DMS 273 (cell line): ENCODE results near the gene ING2.
A peak's percentile ranks its signal among the peaks of the same experiment; 100 is the strongest.

Experiments used
- DNase-seq: peaks from one replicate; lab custom pipeline; 2025; ENCODE audit not compliant: unreplicated experiment; lab: John Stamatoyannopoulos, UW

ING2 gene

DNA sequence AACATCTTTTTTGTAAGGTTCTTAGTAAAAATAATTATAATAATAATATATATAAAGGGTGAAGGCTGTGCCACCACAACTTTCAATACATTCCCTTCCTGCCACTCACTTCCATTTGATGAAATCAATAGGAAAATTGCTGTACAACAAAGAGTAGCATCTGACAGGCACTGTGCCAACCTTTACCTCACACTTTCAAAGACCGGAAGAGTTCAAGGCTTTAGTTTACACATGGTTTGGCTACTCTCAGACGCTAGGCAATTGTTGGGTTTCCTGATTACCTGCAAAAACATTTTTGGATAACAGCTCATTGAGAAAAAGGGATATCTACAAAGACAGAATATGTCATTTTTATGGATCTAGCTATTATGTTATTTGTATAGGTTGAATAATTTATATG, 5.5 kb upstream of the ING2 start:
- peak; percentile 56 for DNase-seq

DNA sequence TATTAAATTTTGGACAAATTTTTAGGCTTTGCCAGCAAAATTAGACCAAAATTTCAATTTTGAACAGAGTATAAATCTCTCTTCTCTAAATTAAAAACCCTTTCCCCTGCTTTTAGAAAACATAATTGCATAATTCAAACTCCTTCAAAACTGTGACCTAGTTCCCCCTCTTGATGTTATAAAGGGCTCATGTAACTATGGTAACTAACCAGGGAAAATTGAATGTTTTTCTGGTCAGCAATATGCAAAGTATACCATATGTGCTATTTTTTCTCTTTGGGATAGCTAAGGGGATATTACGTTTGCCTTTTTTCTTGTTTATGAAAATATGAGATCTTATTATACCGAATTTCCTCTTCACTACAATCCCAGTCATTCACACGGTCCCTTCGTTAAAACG, 5.1 kb upstream of the ING2 start:
- DNase-seq = no peak

DNA sequence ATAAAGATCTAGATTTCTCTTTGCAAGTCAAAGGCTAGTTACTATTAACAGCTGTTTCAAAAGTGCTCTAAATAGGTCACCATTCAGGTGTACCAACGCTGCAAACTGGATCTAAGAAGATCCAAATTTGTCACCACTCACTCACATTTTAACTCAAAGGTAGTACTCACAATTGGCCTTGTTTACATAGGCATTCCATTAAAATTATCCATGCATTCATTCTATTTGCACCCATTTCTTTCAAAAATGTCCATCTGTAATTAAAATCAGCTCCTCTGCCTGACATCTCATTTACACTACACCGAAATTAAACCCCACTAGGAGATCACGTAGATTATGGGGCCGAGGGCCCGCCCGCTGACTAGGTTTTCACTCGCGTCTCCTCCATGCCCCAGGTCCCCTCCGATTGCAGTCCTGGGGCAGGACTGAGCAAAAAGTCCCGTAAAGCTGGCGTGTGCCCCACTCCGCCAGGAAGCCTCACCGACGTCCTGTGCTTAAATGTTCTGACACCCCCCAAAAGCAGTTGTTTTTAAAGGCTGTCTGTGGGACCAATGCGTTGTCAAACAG, 1.3 kb upstream of the ING2 start:
- no peak for DNase-seq

DNA sequence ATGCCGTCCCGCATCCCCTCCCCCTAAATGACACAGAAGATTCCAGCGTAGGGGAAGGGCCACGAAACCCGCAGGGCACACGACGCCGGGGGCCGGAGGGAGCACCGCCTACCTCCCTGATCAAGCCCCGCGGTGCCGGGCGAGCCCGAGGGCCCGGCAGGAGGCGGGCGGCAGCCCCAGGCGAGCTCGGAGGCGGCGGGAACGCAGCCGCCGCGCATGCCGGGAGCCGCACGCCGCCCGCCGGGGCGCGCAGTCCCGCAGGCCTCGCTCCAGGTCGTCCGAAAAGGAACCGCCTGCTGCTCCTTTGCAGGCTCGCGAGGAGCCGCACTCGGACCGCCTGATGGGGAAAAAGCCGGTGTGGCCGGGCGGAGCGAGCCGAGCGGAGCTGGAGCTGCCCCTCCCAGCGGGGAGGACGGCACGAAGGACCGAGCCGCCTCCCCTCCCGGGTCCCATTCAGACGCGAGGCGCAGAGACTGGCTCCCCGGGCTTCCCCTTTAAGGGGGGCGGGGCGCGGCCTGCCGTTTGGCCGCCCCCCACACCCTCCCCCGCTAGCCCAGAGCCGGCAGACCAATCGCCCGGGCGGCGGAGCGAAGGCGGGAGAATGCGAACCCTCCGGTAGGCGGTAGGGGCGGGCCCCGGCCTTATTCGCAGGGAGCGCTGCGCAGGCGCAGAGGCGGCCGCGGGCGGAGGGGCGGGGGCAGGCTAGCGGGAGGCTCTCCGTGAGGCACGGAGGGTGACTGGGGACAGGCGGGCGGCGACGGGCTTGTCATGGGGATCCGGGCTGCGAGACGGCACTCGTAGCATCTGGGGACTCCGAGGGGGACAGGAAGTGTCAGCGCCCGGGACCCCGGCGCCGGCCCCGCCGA, 561 bp upstream of the ING2 start:
- peak; percentile 98 for DNase-seq

DNA sequence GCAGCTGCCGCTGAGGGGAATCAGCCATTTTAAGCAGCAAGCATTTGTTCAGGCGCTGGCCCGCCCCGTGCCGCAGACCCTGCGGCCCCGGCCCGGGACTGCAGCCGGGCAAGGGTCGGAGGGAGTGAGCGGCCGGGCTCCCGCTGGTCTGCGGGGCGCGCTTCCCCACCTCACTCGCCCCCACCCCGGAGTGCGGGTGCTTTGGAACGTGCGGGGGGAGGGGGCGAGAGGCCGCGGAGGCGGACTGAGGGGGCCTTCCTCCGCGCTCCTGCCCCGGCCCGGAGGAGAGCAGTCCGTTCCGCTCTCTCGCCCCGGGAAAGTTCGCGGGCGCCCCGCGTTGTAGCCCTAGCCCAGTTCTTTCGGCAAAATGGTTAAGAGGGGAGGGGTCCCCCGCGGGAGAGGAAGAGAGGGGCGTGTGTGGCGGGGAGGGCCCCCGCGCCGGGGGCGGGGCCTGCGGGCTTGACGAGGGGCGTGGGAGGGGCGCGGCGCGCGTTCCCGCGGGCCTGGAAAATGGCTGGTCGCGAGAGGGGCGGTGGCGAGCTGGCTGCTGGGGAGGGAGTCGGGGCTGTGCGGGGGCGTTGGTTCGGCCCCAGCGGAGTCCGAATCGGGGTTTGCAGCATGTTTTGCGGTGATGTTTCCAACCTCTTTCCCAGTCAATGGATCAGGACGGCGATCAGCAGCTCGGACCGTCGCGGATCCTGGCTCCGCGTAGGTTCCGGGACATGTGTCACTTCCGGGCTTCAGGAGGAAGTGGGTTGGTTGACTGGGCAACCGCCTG, 942 bp downstream of the ING2 start:
- DNase-seq = peak; percentile 90

DNA sequence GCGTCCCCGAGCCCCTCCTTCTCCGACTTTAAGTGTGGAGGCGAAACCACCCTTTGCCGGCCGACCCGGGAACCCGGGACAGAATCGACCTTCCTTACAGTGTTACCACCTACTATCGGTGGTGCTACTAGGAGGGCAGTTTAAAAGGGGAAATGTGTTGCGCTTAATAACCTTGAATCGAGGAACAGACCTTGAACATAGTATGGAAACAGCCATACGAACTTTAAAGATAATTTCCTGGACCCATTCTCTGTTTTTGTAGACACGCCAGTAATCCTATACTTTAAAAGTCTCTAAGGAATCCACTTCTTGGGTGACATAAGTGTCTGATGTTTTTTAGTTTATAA, 1.5 kb downstream of the ING2 start:
- no peak for DNase-seq

DNA sequence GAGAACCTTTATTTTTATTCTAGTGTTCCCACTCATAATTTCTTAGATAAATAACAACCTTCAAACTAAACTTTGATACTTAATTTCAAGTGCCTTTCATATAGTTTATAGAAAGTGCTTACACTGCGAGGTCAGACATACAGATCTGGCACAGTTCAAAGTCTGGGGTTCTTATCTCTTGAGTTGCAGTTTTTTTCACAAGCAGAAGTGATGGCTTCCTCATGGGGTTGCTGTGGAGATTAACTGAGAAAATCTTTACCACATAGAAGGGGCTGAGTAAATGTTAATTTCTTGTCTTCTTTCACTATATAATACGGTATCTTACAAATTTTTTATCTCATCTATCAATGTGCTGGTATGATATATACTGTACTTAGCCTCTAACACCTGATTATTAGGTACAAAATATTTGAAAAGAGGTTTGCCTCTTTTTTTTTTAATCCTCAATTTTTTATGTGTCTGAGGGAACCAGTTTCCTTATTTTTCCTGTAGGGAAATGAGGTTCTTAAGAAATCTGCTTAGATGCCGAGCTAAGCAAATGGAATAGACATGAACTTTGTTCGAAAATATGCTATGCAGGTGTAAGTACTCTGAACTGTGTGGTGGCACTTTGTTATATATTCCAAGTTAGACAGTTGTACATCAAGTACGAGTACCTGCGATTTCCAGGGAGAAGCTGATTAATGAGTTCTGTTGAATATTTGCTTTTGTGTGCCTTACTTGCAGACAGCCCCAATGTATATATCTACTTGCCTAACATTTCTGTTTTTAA, 3.3 kb downstream of the ING2 start:
- no peak for DNase-seq

DNA sequence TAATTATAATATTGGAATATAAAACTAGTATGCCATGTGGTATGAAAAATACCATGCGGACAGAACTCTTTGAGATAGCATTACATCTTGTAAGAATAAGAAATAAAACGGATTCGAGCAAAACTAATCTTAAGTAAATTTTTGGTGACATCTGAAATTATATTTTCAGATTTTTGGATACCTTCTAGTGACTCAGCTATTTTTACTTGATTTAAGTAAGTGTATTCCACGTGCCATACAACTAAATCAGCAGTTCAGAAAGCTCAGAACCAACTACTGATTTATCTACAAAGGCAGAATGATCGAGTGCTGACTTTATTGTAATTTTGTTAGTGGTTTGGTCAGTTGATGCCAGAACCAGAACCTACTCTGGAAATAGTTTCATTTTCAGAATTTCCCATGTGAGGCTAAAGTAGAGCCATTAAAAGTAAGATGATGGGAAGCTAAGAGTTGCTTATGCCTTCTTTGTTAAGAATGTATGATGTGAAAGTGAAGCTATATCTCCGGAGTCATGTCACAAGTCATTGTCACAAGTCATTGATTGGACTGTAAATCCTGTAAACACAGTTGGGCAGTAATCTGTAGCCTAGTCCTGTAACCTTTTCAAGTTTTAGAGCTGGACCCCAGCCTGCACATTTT, 4.0 kb downstream of the ING2 start:
- DNase-seq = no peak

DNA sequence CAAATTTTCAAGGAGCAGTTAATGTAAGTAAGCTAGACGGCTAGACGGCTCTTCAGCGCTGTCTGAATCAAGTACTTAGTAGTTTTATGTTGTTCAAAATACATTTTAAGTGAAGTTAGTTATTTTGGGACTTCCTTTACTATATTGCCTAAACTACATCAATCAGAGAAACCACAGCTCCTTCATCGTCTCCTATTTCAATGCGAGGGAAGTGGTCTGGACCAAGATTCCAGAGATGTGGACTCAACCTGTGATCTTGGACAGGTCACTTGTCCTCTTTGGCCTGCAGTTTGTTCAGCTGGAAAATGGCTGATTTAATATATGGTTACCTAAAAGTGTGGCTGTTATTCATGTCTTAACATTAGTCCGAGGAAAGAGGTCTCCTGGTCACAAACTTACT, 10.6 kb downstream of the ING2 start:
- DNase-seq = no peak

DNA sequence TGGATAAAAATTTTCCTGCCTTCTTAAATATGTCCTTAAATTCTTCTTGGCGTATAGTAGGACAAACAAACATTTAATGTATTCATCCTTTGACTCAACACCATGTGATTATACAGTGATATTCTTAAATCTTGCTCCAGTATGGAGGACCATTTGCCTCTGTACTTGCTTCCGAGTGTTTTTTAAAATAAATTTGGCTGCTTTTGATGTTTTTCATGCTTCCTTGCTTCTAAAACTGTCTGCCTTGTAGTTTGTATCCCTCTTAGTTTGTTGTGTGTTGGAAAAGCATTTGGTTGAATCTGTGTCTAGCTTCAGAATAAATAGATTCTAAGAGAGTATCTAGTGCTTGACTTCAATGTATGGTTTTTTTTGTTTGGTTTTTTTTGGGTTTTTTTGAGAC, 12.3 kb downstream of the ING2 start:
- no peak for DNase-seq

DNA sequence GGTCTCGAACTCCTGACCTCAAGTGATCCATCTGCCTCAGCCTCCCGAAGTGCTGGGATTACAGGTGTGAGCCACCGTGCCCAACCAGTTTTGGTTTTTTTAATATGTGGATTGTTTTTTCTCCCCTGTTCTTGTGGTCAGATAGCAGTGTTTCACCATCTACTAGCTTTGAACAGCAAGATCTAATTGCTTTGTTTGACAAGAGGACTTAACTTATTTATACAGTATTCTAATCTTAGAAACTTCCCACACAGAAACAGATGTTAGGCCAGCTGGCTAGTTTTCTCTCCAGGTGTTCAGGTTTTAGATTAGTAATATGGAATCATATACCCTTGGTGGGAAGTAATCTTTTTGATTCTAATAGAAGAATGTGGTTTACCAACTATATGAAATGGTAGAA, 12.9 kb downstream of the ING2 start:
- DNase-seq = peak; percentile 87

DNA sequence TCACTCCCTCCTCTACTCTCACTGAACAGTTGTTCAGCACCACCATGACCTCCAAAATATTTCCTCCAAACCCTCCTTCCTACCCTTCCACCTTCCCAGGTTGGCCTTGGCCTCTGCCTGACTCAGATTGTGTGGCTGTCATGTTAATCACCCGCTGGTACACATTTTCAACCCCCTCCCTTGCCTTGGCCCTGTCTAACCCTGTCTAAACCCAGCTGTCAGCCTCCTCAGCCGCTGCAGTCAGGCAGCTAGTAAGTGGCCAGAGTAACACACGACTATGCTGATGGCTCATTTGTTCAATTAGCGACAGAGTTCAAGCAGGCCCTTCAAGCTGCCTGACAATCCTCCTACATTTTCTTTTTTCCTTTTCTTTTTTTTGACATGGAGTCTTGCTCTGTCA, 18.0 kb downstream of the ING2 start:
- peak; percentile 48 for DNase-seq

DNA sequence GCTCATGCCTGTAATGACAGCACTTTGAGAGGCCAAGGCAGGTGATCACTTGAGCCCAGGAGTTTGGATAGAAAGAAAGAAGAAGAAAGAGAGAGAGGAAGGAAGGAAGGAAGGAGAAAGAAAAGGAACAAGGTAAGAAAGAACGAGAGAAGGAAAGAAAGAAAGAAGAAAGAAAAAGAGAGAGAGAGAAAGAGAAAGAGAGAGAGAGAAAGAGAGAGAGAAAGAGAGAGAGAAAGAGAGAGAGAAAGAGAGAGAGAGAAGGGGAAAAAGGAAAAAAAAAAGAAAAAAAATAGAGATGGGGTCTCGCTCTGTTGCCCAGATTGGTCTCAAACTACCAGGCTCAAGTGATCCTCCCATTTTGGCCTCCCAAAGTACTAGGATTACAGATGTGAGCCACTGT, 22.5 kb downstream of the ING2 start:
- no peak for DNase-seq

DNA sequence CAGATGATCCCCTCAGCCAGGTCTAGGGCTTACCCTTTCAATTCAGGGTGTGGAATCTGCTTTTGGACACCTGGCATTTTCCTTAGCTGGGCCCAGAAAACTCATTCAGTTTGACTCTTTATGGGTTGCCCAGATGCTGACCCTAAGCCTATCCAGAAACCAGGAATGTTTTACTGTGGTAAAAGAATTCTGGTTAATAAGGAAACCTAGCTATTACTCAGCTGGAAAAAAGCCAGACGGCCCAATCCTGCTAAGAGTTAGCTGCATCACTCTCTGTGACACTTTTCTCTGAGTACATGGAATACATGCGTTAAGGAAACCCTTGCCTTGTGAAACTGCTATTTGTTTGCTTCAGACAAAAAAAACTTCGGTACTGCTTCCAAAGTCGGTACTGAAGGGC, 28.0 kb downstream of the ING2 start:
- no peak for DNase-seq

DNA sequence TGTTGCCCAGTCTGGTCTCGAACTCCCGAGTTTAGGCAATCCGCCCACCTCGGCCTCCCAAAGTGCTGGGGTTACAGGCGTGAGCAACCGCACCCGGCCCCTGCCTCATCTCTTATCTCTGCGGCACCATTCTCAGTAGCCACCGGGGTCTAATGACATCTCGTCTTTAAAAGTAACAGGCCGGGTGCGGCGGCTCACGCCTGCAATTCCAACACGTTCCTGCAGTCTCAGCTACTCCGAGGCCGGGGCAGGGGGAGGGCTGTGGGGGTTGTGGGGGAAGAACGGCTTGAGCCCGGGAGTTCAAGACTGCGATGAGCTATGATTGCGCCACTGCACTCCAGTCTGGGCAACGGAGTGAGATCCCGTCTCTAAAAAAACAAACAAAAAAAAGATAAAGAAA, 28.8 kb downstream of the ING2 start:
- DNase-seq = no peak

DNA sequence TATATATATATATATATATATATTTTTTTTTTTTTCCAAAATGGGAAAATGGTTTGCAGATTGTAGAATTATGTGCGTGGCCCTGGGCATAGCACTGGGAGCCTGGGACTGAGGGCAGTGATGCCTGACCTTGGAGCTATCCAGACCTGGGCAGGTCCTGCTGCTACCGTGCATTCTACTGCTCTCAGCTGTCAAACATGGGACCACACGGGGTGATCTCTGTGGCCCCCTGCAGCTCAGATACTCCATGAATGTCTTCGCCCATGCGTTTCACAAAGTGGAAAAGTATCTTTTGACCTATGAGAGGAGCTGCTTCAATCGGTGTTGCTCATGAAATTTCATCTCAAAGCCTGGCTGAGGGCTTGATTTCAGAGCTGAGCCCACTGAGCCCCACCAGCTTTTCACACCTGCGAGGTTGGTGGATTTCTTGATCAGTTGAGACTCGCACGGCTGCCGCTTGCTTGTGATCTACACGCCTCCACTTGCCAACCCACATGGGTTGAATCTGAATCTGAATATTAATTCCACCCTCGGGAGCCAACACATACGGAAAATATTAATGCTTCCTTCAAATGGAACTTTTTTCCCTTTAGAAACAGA, 35.7 kb downstream of the ING2 start:
- DNase-seq = peak; percentile 42

DNA sequence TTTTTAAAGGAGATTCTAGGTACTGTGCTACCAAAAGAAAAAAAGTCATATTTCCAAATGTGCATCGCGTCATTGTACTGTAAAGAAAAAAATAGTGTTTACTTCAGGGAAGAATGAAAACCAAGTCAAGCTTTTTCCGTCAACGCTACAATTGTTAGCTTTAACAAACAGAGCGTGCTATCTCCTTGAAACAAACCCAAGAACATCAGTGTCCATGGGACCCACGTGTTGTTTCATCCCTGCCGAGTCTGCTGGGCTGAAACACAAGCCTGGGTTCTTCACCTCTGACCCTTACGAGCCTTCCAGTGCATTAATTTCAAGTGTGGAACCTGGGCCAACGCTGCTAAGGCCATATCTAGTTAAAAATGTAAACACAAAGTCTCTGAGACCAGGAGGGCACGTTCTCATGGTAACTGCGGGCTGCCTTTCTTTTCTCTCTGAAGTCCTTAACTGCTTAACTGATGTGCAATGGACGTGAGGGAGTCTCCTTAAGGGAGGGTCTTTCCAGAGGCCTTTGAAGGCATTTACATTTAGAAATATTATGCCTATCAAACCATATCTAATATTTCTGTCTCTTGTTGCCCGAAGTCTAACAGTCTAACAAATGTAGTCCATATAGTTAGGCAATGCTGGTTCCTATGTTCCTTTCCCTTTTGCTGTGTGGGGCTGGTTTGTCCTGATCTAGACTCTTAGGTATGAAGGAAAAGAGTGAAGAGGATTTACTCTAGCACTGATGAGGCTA, 36.3 kb downstream of the ING2 start:
- DNase-seq = peak; percentile 16

DNA sequence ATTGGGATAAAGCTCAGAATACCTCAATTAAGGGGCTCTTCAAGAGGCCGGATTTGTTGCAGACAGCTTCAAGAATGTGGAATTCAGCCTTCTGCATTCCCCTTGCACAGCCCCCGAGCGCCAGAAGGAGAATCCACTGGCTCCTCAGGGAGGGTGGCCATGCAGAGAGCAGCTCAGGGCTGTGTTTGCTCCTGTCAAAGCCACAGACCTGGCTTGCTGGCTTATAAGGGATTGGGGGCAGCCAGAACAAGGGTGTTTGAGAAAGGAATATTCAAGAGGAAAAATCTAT, 36.8 kb downstream of the ING2 start:
- peak; percentile 18 for DNase-seq

DNA sequence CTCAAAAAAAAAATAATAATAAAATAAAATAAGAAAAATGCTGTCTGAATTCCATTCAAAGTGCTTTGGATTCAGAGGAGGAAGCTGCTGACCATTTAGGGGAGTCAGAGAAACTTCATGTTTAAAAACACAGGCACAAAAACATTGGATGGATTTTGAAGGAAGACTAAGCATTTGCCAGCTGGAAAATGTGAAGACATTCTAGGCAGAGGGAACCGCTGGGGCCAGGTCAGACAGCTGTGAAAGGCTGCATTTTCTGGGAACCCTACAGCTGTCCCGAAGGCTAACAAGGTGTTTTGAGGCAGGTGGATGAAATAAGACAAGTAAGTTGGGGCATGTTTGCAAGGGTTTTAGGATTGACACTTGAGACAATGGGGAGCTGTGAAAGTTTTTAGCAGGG, 38.6 kb downstream of the ING2 start:
- DNase-seq = no peak

DNA sequence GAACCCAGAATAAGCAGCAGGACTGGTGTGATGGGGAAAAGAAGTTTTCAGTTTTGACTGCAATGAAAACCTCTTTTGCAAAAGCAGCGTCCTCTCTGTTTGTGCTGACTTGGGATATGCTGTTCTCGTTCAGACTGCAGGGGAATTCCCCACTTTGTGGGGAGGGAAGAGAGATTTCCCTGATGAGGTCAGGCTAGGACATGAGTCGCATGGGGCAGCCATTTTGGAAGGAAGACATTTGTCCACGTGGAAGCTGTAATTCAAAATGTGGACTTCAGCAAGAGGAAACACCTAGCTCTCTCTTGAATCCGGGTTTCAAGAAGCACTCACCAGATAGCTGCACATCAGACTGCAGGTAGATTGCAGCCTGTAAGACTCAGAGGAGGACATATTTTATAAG, 39.3 kb downstream of the ING2 start:
- DNase-seq = no peak
